HG03575 (cell line): Measurements from ENCODE around the gene BICRAL.
"Not testable (repeated sequence)": the region's sequence is repeated elsewhere in the genome, so short reads cannot be mapped to it uniquely, and the experiment has no call there.

Experiments
- ATAC-seq: cut with Tn5 transposase; IDR thresholded peaks from one replicate; pipeline ENCODE4 v1.9.1; 2021; ENCODE audit not compliant: unreplicated experiment, insufficient number of reproducible peaks, low FRiP score; ENCODE audit errors: extremely low read depth

Gene BICRAL

GRCh38 chr6:42787063-42787472, 5.2 kb downstream of the BICRAL start:
- ATAC-seq: no peak

DNA sequence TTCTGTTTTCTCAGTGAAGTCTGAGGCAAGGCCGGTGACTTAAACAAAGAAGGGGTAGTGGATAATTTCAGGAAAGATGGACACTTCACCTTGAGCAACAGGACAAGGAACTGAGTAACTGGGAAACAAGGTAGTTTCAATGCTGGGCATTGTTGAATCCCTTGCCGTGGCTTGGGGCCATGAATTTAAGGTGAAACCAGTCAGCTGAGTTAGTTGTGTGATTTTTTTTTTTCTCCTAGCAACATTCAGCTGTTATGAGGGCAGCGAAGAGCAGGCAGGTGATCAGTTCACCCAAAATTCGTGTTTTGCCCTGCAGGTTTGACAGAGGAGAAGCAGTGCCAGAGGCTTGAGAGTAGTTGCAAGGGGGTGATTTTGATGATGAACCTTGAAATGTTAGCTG, 6.8 kb downstream of the BICRAL start:
- ATAC-seq: no peak

- no peak for ATAC-seq
These were observed 8.8 kb downstream of the BICRAL start for GRCh38 chr6:42790549-42791181.

DNA sequence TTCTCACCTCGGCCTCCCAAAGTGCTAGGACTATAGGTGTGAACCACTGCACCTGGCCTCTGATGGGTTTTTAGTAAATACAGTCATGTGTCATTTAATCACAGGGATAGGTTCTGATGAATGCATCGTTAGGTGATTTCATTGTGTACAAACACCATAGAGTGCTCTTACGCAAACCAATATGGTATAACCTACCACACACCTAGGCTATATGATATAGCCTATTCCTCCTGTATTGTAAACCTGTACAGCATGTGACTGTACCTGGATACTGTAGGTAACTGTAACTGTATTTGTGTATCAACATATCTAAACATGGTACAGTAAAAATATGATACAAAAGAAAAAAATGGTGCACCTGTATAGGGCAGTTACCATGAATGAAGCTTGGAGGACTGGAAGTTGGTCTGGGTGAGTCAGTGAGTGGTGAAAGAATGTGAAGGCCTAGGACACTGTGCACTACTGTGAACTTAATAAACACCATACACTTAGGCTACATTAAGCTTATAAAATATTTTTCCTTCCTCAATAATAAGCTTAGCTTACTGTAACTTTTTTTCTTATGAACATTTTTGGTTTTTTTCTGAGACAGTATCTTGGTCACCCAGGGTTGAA, 10.0 kb downstream of the BICRAL start:
- ATAC-seq: no peak

GRCh38 chr6:42795651-42796050, 13.8 kb downstream of the BICRAL start:
- ATAC-seq: no peak

DNA sequence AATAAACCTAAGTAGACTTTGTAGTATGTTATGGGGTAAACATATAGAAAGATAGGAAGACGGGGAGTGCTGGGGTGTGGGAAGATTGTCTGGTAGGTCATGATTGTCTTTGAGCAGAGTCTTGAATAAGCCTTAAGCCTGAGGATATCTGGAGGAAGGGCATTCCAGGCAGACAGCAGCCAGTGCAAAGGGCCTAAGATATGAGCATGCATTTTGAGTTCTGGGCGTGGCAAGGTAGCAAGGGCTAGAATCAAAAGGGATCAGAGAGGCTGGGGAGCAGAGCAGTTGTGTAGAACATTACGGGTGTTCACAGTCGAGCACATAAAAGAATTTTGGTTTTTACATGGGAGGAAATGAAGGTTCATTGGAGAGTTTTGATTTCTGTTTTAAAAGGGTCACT, 14.3 kb downstream of the BICRAL start:
- no peak for ATAC-seq

- ATAC-seq: not testable (repeated sequence)
These were observed 15.8 kb downstream of the BICRAL start for GRCh38 chr6:42797696-42798095.

DNA sequence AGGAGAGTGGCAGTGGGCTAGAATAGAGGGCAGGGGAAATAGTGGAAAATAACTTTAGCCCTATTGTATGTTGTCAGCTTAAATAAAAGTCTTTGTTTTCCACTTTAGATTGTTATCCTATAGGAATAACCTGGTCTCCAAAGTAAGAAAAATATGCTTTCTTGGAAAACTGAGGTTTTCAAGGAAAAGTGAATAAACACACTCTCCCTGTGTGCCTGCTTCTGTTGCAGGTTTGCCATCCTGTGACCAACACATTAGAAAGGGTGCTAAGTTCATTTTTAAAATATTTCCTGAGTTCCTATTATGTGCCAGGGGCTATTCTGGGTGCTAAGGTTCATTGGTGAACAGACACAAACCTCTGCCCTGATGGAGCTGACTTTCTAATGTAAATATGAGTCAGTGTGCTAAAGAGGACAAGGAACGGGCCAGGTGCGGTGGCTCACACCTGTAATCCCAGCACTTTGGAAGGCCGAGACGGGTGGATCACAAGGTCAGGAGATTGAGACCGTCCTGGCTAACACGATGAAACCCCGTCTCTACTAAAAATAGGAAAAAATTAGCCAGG, 23.5 kb downstream of the BICRAL start:
- no peak for ATAC-seq

DNA sequence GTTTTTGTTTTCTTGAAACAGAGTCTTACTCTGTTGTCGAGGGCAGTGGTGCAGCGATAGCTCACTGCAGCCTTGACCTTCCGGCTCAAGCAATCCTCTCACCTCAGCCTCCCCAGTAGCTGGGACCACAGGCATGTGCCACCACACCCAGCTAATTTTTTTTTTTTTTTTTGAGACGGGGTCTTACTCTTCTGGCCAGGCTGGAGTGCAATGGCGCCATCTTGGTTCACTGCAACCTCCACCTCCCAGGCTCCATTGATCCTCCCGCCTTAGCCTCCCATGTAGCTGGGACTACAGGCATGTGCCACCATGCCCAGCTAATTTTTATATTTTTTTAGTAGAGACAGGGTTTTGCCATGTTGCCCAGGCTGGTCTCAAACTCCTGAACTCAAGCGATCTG, 24.5 kb downstream of the BICRAL start:
- not testable (repeated sequence) for ATAC-seq

GRCh38 chr6:42808492-42809483, 26.9 kb downstream of the BICRAL start:
- ATAC-seq: no peak

GRCh38 chr6:42813074-42813645, 31.3 kb downstream of the BICRAL start:
- no peak for ATAC-seq

GRCh38 chr6:42813906-42814444, 32.1 kb downstream of the BICRAL start:
- no peak for ATAC-seq

GRCh38 chr6:42815726-42816125, 33.9 kb downstream of the BICRAL start:
- not testable (repeated sequence) for ATAC-seq

DNA sequence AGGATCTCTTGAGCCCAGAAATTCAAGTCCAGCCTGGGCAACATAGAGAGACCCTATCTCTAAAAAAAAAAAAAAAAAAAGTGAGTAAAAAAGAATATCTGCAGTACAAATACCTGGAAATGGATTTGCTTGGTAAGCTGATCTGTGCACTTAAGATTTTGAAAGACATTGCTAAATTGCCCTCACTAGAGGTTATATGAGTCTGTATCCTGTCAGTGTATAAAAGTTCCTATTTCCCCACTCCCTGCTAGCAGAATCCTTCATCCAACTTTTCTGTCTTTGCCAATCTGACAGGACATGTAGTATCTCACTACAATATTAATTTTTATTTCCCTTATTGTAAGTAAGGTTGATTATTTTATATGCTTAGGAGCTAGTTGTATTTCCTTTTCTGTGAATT, 36.1 kb downstream of the BICRAL start:
- ATAC-seq: no peak

DNA sequence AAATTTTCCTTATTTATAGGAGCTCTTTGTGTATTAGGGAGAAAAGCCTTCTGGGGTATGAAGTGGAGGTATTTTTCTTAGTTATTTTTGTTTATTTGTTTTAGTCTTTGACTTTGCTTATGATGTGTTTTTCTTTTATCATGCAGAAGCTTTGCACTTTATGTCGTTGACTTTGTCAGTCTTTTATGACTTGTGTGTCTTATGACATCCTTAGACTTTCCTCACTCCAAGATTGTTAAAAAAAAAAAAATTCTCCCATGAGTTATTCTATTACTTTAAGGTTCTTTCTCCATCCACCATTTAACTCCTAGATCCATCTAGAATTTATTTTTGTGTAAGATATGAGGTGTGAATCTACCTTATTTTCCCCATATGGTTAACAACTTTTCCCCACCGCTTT, 36.6 kb downstream of the BICRAL start:
- ATAC-seq: no peak

GRCh38 chr6:42818878-42819277, 37.0 kb downstream of the BICRAL start:
- no peak for ATAC-seq

- no peak for ATAC-seq
These were observed 38.1 kb downstream of the BICRAL start for GRCh38 chr6:42819803-42820511.
